WI38 (cell line): ENCODE measurements around the gene KCNJ6.

ENCODE experiments used
- H3K4me3 ChIP-seq: 2 replicates; pipeline ENCODE4 v1.5.1; 2011; ENCODE audit warnings: low read depth, mild to moderate bottlenecking, control low read depth, low read length
- CTCF ChIP-seq: IDR thresholded peaks from 2 replicates; pipeline ENCODE4 v1.5.1; 2012; ENCODE audit warnings: low read depth, mild to moderate bottlenecking, control low read depth, low read length

Gene KCNJ6

GRCh38 chr21:37711286-37711829, 204.9 kb downstream of the KCNJ6 start:
- no peak for TF ChIP-seq CTCF
- H3K4me3 ChIP-seq: no peak overlapping the region

- TF ChIP-seq CTCF: no peak
- H3K4me3 ChIP-seq: no peak overlapping the region
Measured at GRCh38 chr21:37710546-37711285, 205.5 kb downstream of the KCNJ6 start.

DNA sequence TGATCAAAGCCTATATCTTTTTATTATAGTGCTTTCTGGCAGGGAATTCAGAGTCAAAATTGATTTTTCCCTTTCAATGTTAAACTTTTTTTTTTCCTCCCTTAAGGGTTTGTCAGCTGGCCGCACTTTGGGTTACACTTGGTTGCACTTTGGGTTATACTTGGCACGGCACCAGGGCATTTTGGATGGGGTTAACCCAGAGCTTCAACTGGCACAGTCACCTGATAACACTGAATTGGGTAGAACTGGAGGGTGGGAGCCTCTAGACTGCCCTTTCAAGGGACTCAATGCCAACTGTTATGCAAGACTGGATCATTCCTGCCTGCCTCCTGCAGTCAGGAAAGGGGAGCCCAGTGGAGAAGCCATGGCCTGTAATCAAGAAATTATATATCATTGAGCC, 211.5 kb downstream of the KCNJ6 start:
- no peak overlapping the region for H3K4me3 ChIP-seq
- TF ChIP-seq CTCF: no peak

- H3K4me3 ChIP-seq: no peak overlapping the region
- no peak for TF ChIP-seq CTCF
Measured at GRCh38 chr21:37702241-37702640, 214.0 kb downstream of the KCNJ6 start.

- TF ChIP-seq CTCF: peak; percentile 72
- no peak overlapping the region for H3K4me3 ChIP-seq
Measured at GRCh38 chr21:37700641-37701202, 215.5 kb downstream of the KCNJ6 start.

GRCh38 chr21:37699024-37699775, 217.1 kb downstream of the KCNJ6 start:
- no peak overlapping the region for H3K4me3 ChIP-seq
- TF ChIP-seq CTCF: no peak

DNA sequence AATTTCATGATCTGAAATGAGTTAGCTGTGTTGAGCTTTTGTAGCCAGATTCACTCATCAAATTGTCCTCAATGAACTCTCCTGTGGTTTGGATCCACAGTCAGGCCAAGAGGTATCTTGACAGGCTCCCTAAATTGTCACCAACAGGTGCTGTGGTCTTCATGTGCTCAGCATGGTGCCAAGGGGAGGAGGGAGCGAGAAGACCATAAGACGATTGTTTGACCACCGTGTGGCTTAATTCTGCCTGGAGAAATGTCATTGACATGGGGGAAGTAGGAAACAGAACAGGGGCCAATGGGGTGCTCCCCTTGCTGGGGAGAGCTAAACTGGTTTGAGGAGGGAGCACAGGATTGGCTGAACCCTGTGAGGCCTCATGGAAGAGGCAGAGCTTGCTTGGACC, 219.3 kb downstream of the KCNJ6 start:
- no peak for TF ChIP-seq CTCF
- H3K4me3 ChIP-seq: no peak overlapping the region
